Hematopoietic multipotent progenitor cell treated with erythropoietin and hydrocortisone succinate and interleukin-3 and kit ligand, for 15 days (in vitro differentiated cells): ENCODE data around the gene DCTN4.
"Not testable (repeated sequence)": the region's sequence is repeated elsewhere in the genome, so short reads cannot be mapped to it uniquely, and the experiment has no call there.

ENCODE experiments used
- DNase-seq: peaks from one replicate; pipeline ENCODE4 v3.0.0-alpha.2; 2015; ENCODE audit warnings: low spot score

Gene DCTN4

DNA sequence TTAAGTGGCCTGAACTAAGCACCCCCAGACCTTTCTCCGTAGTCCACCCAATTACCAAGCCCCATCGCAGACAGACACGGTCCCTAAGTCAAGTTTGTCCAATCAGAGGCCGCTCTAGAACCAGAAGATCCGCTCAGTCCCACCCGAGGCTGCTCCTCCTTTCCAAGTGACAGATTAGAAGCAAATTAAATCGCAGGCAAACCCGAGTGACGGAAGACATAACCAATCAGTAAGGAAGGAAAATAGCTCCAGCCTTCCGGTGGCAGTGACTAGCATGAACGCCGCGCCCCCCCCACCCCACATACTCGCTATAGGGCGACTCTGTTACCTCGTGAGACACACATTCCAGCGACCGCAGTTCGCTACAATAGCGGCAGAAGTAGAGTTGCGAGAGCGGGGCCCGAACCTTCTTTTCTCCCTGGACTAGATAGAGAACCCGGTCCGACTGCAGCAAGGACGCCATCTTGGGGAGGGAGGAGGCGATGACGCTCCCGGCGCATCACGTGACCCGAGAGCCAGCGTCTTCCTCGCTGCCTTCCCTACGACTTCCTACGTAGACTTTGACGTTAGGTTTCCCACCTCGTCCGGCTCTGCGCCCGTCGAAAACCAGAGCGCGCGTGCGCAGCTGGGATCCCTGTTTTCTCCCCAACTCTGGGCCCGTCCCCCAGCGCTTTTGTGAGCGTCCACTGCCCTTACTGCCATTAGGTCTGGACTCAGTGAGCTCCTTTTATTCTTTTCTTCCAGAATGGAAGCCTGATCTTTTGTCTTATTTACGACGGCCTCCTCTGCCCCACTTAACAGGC, at the start of gene DCTN4:
Gene DCTN4, minus strand, starts transcription at position 487 of the 803 bp plus-strand sequence. Its CDS starts 24 bp downstream, at position 463.
- peak; percentile 97 for DNase-seq

DNA sequence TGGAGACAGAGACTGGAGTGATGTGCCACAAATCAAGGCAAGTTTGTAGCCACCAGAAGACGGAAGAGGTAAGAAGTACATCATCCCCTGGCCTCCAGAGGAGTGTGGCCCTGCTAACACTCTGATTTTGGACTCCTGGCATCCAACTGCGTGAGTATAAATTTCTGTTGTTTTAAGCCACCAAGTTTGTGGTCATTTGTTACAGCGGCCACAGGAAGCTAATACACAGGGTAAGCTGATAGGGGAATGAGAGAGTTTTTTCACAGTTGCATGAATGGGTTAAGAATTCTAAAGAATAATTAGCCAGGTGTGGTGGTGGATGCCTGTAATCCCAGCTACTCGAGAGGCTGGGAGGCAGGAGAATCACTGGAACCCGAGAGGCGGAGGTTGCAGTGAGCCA, 45.6 kb upstream of the DCTN4 start:
- DNase-seq, result no peak

- peak; percentile 34 for DNase-seq
Observed at GRCh38 chr5:150801117-150801927, 42.5 kb upstream of the DCTN4 start.

DNA sequence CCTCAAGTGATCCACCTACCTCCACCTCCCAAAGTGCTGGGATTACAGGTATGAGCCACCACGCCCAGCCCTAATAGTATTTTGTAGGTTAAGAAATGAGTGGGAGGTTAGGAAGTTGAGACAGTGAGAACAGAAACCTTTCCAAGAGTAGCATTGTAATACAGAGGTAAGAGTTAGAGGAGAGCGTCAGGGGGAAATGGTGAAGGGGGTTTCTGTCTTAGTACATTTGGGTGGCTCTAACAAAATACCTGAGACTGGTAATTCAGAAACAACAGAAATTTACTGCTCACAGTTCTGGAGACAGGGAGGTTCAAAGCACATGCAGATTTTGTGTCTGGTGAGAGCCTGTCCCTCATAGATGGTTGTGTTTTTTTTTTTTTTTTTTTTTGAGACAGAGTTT, 38.6 kb upstream of the DCTN4 start:
- no peak for DNase-seq

- DNase-seq, result no peak
Observed at GRCh38 chr5:150794927-150795326, 36.1 kb upstream of the DCTN4 start.

- DNase-seq, result not testable (repeated sequence)
Observed at GRCh38 chr5:150793423-150793888, 34.6 kb upstream of the DCTN4 start.

DNA sequence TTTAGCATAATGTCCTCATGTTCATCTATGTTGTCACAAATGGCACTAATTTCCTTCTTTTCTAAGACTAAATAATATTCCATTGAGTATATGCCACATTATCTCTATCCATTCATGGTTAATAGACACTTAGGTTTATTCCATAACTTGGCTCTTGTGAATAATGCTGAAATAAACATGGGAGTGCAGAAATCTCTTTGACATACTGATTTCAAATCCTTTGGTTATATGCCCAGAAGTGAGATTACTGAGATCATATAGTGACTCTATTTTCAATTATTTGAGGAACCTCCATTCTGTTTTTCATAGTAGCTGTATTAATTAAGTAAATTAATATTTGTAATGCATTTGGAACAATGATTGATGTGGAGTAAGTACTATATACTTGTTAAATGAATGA, 32.7 kb upstream of the DCTN4 start:
- DNase-seq, result no peak

DNA sequence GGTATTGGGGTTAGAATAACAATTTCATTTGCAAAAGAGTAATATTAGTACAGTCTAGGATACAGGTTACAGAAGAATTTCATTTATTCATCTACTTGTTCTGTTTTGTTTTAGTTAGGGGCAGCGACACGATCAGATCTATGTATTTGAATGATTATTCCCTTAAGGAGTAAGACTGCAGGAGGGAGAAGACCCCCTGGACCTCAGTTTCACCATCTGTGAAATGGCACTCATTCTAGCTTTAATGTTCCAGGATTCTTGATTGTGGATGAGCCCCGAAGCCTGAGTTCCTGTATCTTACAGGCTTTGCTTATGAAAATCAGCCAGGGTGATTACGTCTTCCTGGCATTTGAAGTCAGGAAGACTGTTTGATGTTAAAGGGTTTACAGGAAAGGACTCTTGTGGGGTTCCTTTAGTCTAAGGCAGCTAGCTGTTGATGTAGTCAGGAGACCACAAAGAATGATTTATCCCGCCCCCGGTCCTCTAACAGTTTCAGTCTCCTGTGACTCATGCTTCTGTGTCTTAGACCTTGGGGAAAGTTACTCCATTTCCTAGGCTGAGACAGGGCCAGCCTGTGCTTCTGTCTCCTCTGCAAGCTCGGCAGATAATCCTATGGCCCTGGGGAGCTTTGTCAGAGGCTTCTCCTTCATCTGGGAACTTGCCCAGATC, 31.3 kb upstream of the DCTN4 start:
- DNase-seq, result no peak

GRCh38 chr5:150789450-150789849, 30.6 kb upstream of the DCTN4 start:
- DNase-seq, result no peak

DNA sequence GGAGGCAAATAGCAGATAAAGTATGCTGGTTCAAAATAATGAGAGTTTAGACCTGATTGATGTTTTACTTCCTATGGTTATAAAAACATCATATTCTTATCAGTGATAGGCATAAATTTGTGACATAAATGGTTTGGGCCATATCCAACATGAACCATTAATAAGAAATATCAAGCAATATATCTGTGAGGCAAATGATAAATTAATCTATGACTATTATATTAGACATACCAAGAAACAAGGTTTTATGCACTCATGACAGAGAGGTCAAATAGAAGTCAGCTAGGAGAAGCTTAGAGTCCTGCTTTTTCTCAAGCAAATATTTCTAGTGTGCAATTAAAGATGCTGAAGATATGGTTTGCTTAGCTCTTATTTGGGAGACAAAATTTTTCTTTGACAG, 30.2 kb upstream of the DCTN4 start:
- no peak for DNase-seq

DNA sequence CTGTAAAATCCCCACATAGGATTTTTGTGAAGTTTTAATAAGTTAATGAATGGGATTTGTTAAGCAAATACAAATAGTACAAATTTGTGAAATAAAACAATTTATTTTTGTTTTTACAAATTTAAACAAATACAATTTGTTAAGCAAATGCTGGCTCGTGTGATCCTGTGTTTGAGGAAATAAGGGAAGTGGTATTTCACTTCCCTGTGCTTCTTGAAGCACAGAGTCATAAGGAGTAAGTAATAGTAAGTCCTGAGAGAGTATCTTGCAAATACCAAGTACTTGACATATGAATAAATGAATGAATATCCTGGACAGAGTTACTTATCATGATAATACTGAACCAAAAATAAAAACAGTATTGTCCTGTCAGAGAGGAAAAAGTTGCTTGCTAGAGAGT, 28.8 kb upstream of the DCTN4 start:
- no peak for DNase-seq

GRCh38 chr5:150786876-150787275, 28.1 kb upstream of the DCTN4 start:
- no peak for DNase-seq

GRCh38 chr5:150785950-150786349, 27.1 kb upstream of the DCTN4 start:
- no peak for DNase-seq

- DNase-seq, result no peak
Observed at GRCh38 chr5:150783422-150783928, 24.7 kb upstream of the DCTN4 start.

DNA sequence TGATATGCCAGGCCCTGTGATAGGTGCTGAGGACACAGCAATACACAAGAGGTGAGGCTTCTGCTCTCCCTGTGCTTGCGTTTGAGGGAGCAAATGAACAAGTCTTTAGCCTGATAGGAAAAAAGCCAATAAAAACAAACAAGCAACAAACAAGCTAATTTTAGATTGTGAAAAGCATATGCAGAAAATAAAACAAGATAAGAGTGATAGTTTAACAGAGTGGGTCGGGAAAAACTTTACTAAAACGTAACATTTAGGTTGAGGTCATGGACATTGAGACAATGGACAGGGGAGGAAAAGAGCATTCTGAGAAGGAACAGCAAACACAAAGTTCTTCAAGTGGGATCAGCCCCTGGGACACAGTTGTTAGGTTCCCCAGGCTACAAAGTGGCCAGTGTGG, 24.0 kb upstream of the DCTN4 start:
- no peak for DNase-seq

DNA sequence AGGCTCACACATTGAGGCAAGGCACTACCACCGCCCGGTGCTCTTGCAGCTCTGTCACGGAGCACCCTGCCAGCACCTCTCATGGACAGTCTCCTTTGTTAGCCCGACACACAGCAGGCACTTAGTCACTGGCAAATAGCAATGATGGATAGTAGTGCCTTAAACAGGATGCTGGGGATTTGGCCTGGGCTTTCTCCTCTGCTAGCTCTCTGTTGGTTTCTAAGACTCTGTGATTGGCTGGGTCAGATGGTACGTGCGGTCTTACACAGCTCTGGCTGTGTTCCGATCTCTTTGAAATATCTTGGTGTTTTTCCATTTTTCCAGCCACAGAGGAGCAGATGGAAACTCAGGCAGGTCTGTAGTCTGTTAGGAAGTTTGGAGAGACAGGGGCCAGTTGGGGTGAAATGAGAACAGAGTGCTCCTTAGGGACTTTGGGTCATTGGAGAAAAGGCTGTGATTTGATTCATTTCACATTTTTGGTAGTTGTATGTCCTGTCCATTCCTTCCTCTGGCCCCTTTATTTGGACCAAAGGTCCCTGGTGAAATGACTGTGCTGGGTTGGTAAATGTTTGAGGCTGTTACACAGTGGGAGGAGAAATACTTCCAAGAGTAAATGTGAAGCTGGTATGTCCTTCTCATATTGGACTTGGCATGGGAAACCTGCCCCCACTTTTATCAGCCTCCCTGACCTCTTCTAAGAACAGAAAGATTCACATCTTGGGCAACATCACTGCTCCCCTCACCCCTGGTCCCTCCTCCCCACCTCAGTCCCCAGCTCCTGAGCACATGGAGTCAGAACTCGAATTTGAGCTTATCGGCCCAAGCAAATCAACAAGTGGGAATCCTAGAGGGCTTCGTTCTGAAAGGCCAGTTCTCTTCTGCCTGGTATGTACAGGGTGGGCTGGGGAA, 23.1 kb upstream of the DCTN4 start:
- no peak for DNase-seq

GRCh38 chr5:150780816-150781221, 22.0 kb upstream of the DCTN4 start:
- no peak for DNase-seq

- no peak for DNase-seq
Observed at GRCh38 chr5:150780187-150780692, 21.4 kb upstream of the DCTN4 start.

DNA sequence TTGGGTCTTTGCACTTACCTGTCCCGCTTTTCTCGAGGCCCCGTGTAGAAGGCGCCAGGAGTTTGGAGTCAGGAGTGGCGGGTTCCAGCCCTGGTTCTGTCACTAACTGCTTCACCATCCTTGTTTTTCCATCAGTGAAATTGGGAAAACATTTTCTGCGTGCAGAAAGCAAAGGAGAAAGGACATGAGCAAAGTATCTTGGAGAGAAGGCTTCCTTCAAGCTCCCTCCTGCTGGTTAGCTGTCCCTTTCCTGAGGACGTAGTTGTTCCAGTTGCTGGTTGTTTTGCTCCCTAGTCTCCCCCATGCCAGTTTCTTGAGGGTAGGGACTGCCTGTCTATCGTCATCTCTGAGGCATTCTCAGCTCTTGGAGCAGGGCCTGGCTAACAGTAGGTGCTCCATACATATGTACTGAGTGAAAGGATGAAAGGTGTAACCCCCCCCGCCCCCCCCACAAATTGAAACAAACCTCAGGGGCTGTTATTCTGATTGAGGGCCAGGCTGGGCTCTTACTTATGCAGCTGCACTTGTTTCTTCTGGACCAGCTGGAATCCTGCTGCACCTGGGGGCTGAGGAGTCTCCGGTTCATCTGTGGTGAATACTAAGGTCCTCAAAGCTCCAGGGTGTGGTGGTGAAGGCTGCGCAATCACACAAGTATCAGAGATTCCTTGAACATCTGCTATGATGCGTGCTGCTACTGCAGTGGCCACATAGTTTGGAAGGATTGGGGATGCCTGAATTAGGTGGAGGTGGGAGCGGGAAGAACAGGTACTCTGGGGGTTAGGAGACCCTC, 20.8 kb upstream of the DCTN4 start:
- no peak for DNase-seq
